Measurements from ENCODE around the gene MYCBPAP.

MYCBPAP gene

GRCh38 chr17:50484386-50485155 is 23.7 kb upstream of the MYCBPAP start:
- intact Hi-C loops (cut with DNase I; ENCODE audit: low total_unique reads), result loop anchor here (5.0 to 10.0 kb wide), 2 partner anchors 58 to 200 kb away; no protein-coding TSS in a partner anchor

GRCh38 chr17:50487213-50488096 is 20.8 kb upstream of the MYCBPAP start:
- no peak overlapping the region for H3K27ac ChIP-seq
- H3K4me3 ChIP-seq, result no peak overlapping the region
- no peaks in the 10 kb centered on the region for H3K27me3 ChIP-seq
- TF ChIP-seq CTCF (IDR thresholded peaks at IDR 0.05), result no peak
- H3K9me3 ChIP-seq, result no peaks in the 10 kb centered on the region
- H3K4me1 ChIP-seq, result peaks cover 0 to 10% (median 7%) of the 10 kb centered on the region in 4 donors
- no peak for DNase-seq
- intact Hi-C loops (cut with DNase I; ENCODE audit: low total_unique reads), result loop anchor here (10.0 kb wide), 1 partner anchor 197 kb away; no protein-coding TSS in a partner anchor
- peaks cover 12 to 45% (median 26%) of the 10 kb centered on the region in 3 donors for H3K36me3 ChIP-seq

More at GRCh38 chr17:50484386-50485155, 23.7 kb upstream of the MYCBPAP start:
- H3K36me3 ChIP-seq, result peaks cover 12 to 53% (median 31%) of the 10 kb centered on the region in 3 donors
- H3K27ac ChIP-seq, result peak overlapping the region; percentile 84
- no peak overlapping the region for H3K4me3 ChIP-seq
- peaks cover 0 to 23% (median 16%) of the 10 kb centered on the region in 4 donors for H3K4me1 ChIP-seq
- TF ChIP-seq CTCF (IDR thresholded peaks at IDR 0.05), result no peak
- no peaks in the 10 kb centered on the region for H3K9me3 ChIP-seq
- no peak for DNase-seq
- no peaks in the 10 kb centered on the region for H3K27me3 ChIP-seq

- DNase-seq, result no peak
- no peak for TF ChIP-seq CTCF (IDR thresholded peaks at IDR 0.05)
- H3K36me3 ChIP-seq, result peaks cover 12 to 39% (median 23%) of the 10 kb centered on the region in 3 donors
- intact Hi-C loops (cut with DNase I; ENCODE audit: low total_unique reads), result loop anchor here (10.0 kb wide), 1 partner anchor 196 kb away; no protein-coding TSS in a partner anchor
- H3K4me3 ChIP-seq, result no peak overlapping the region
- no peak overlapping the region for H3K27ac ChIP-seq
- no peaks in the 10 kb centered on the region for H3K4me1 ChIP-seq
- no peaks in the 10 kb centered on the region for H3K27me3 ChIP-seq
- no peaks in the 10 kb centered on the region for H3K9me3 ChIP-seq
Observed at GRCh38 chr17:50488880-50489279, 19.4 kb upstream of the MYCBPAP start.

- H3K36me3 ChIP-seq, result peaks cover 0 to 13% (median 0%) of the 10 kb centered on the region in 3 donors
- DNase-seq, result no peak
- no peak for TF ChIP-seq CTCF (IDR thresholded peaks at IDR 0.05)
- intact Hi-C loops (cut with DNase I; ENCODE audit: low total_unique reads), result no loop called here
- no peaks in the 10 kb centered on the region for H3K27me3 ChIP-seq
- H3K27ac ChIP-seq, result no peak overlapping the region
- no peak overlapping the region for H3K4me3 ChIP-seq
- H3K4me1 ChIP-seq, result no peaks in the 10 kb centered on the region
- no peaks in the 10 kb centered on the region for H3K9me3 ChIP-seq
Observed at GRCh38 chr17:50491505-50491904, 16.7 kb upstream of the MYCBPAP start.

- DNase-seq, result no peak
- intact Hi-C loops (cut with DNase I; ENCODE audit: low total_unique reads), result no loop called here
- no peaks in the 10 kb centered on the region for H3K4me1 ChIP-seq
- H3K27me3 ChIP-seq, result no peaks in the 10 kb centered on the region
- H3K27ac ChIP-seq, result no peak overlapping the region
- peaks cover 0 to 7% (median 0%) of the 10 kb centered on the region in 3 donors for H3K36me3 ChIP-seq
- H3K4me3 ChIP-seq, result no peak overlapping the region
- H3K9me3 ChIP-seq, result no peaks in the 10 kb centered on the region
- no peak for TF ChIP-seq CTCF (IDR thresholded peaks at IDR 0.05)
Observed at GRCh38 chr17:50492214-50492613, 16.0 kb upstream of the MYCBPAP start.

Measured in tibial artery (tissue), 4 donors.